K562 (cell line): ENCODE data around the gene CENPX. TPM values are rescaled to one million over a fixed set of nuclear protein-coding genes. Genes with fewer than 3 reads are reported as not detected.

ENCODE experiments used
- ATAC-seq: fragments of 200-7000 bp; cut with Tn5 transposase; 3 replicates; pipeline ENCODE4 v1.9.1; 2020; ENCODE audit warnings: moderate library complexity
- BruUV-seq: library from RNA; stranded (reverse); fragments of 400-500 nt; replicated peaks from 2 replicates; lab custom pipeline; 2021; lab: Mats Ljungman, UMichigan
- CTCF ChIA-PET: fragments of 300-600 bp; formaldehyde crosslinking; extraction: SDS; loops from one replicate; lab custom pipeline; 2021; ENCODE audit warnings: low intra/inter-chr PET ratio; lab: Yijun Ruan, JAX
- POLR2A ChIA-PET: fragments of 300-600, 350-650 bp; sonication (Branson Sonifier 250); formaldehyde crosslinking; extraction: SDS; loops from one replicate; lab custom pipeline; 2021; ENCODE audit warnings: antibody characterized with exemption, inconsistent platforms; lab: Yijun Ruan, JAX
- DNase-seq, 4 experiments: peaks; one replicate each; pipeline versions ENCODE4 v3.0.0 to v3.0.0-alpha.2; 2011 to 2018; ENCODE audit warnings: low spot score in 3 of 4, mixed read lengths in 3 of 4; ENCODE audit errors: extremely low read depth in 1 of 4
- FAIRE-seq: peaks from 2 replicates; lab custom pipeline; 2011; peaks lifted over from hg19 to GRCh38; lab: Jason Lieb, UNC
- H2AFZ ChIP-seq: 2 replicates; pipeline ENCODE4 v1.6.0; 2011; ENCODE audit warnings: low read depth, low read length, control low read depth, inconsistent platforms
- H3K27ac ChIP-seq: fragments of 200-600 bp; 3 replicates; pipeline ENCODE4 v1.8.0; 2011; ENCODE audit warnings: low read depth, mild to moderate bottlenecking, control low read depth, inconsistent platforms, low read length, moderate library complexity, mixed read lengths; ENCODE audit errors: extremely low read depth
- H3K27me3 ChIP-seq, 2 experiments: fragments of 300-600 bp in 1 of 2; 2 replicates in 1 of 2; 3 replicates in 1 of 2; pipeline versions ENCODE4 v1.6.0 to v1.8.0; 2011; ENCODE audit warnings: inconsistent platforms in 2 of 2, low read length in 2 of 2, mild to moderate bottlenecking in 1 of 2, mixed read lengths in 1 of 2, moderate library complexity in 1 of 2; ENCODE audit not compliant: control insufficient read depth in 2 of 2, insufficient read depth in 2 of 2
- H3K36me3 ChIP-seq: fragments of 300-600 bp; 3 replicates; pipeline ENCODE4 v1.8.0; 2011; ENCODE audit warnings: mild to moderate bottlenecking, low read length, inconsistent platforms; ENCODE audit not compliant: control insufficient read depth, insufficient read depth
- H3K4me1 ChIP-seq, 2 experiments: fragments of 200-600 bp in 1 of 2; replicated peaks in 1 of 2; 2 replicates in 1 of 2; 3 replicates in 1 of 2; pipeline versions ENCODE4 v1.5.1 to v1.8.0; 2011; ENCODE audit warnings: inconsistent platforms in 2 of 2, low read length in 2 of 2, mild to moderate bottlenecking in 1 of 2, mixed read lengths in 1 of 2, moderate library complexity in 1 of 2; ENCODE audit not compliant: control insufficient read depth in 2 of 2, insufficient read depth in 2 of 2
- H3K4me2 ChIP-seq: 2 replicates; pipeline ENCODE4 v1.6.1; 2011; ENCODE audit warnings: low read length, control low read depth, inconsistent platforms, mixed read lengths; ENCODE audit not compliant: insufficient read depth
- H3K4me3 ChIP-seq: fragments of 200-600 bp; sonication (generic), shearing (Covaris generic); 2 replicates; pipeline ENCODE4 v1.5.1; 2016; ENCODE audit warnings: control low read depth, inconsistent platforms
- H3K79me2 ChIP-seq: fragments of 200-600 bp; 3 replicates; pipeline ENCODE4 v1.8.0; 2011; ENCODE audit warnings: low read length, inconsistent platforms; ENCODE audit not compliant: control insufficient read depth, insufficient read depth
- H3K9ac ChIP-seq, 2 experiments: 2 replicates each; pipeline versions ENCODE4 v1.6.0 to v1.6.1; 2011; ENCODE audit warnings: low read depth in 2 of 2, low read length in 2 of 2, control low read depth in 1 of 2, inconsistent platforms in 1 of 2, mild to moderate bottlenecking in 1 of 2, mixed read lengths in 1 of 2; ENCODE audit not compliant: insufficient read depth in 1 of 2
- H3K9me1 ChIP-seq: one replicate; pipeline ENCODE4 v1.6.0; 2011; ENCODE audit warnings: inconsistent platforms, mild to moderate bottlenecking, low read length, moderate library complexity; ENCODE audit not compliant: control insufficient read depth, insufficient read depth
- H3K9me3 ChIP-seq: replicated peaks from 2 replicates; pipeline ENCODE4 v1.5.1; 2011; ENCODE audit warnings: low read depth, low read length, inconsistent platforms; ENCODE audit not compliant: control insufficient read depth, insufficient read depth
- H4K20me1 ChIP-seq: replicated peaks from 2 replicates; pipeline ENCODE4 v1.6.1; 2011; ENCODE audit warnings: low read length, inconsistent platforms, mixed read lengths; ENCODE audit not compliant: control insufficient read depth, insufficient read depth
- BRCA1 ChIP-seq, 2 experiments: fragments of 450-650 bp in 1 of 2; sonication (generic) in 1 of 2; formaldehyde crosslinking in 1 of 2; IDR thresholded peaks; 2 replicates each; pipeline versions ENCODE4 v1.5.0 to v1.6.1; 2017 to 2020; ENCODE audit warnings: mild to moderate bottlenecking in 1 of 2, missing genetic modification reagents in 1 of 2
- CBX8 ChIP-seq: fragments of 200-600 bp; sonication (generic); IDR thresholded peaks from 2 replicates; pipeline ENCODE4 v1.6.1; 2012; ENCODE audit warnings: borderline replicate concordance, mixed run types, low read depth, mild to moderate bottlenecking, moderate library complexity, mixed read lengths, low read length, control low read depth, inconsistent platforms; ENCODE audit not compliant: poor library complexity, severe bottlenecking; ENCODE audit errors: extremely low read depth
- FIP1L1 ChIP-seq: fragments of 200-400 bp; formaldehyde crosslinking; IDR thresholded peaks from 2 replicates; pipeline ENCODE4 v1.6.1; 2018; ENCODE audit warnings: mild to moderate bottlenecking, low read depth, low read length; ENCODE audit not compliant: poor library complexity, severe bottlenecking
- SETDB1 ChIP-seq: IDR thresholded peaks from one replicate; pipeline ENCODE4 v1.6.1; 2012; ENCODE audit warnings: low read length, control low read depth, inconsistent platforms
- ZNF263 ChIP-seq: sonication (generic); formaldehyde crosslinking; IDR thresholded peaks from 2 replicates; pipeline ENCODE4 v1.8.0; 2022; ENCODE audit warnings: mild to moderate bottlenecking, missing genetic modification reagents, borderline replicate concordance
- WGBS: fragments of 100-300 bp; shearing (Covaris generic); methylation state at CpG from one replicate; pipeline ENCODE4 v1.1.6; 2016; ENCODE audit warnings: low coverage, mixed read lengths; ENCODE audit not compliant: insufficient coverage; ENCODE audit errors: missing lambda C conversion rate; 5-methylcytosine and 5-hydroxymethylcytosine counted together
- in situ Hi-C: fragments of 300-500 bp; cut with MboI; formaldehyde crosslinking; loops from 4 replicates; pipeline ENCODE4 v1.15.0; 2018; ENCODE audit warnings: inconsistent platforms, mixed read lengths
- intact Hi-C: fragments of 100-400 bp; cut with micrococcal nuclease; formaldehyde crosslinking; loops from 2 replicates; pipeline ENCODE4 v1.14.2; 2022
- polyA plus RNA-seq, 8 experiments: library from polyadenylated mRNA; depleted of rRNA in 4 of 8; stranded (reverse) in 5 of 8; unstranded in 3 of 8; fragments of >200 nt; fragmentation: Nextera tagmentation in 2 of 8; fragmentation: Illumina TruSeq in 1 of 8; extraction: Ambion mirVana in 2 of 8; extraction: Trizol in 1 of 8; gene quantifications; 2 replicates each; pipeline versions ENCODE4 v1.2.1 to v1.2.3, GENCODE V29; 2011 to 2014; ENCODE audit warnings: inconsistent platforms in 1 of 8, missing spikeins in 1 of 8
- total RNA-seq, 7 experiments: library from RNA; depleted of rRNA in 6 of 7; stranded (reverse); fragments of >200 nt in 6 of 7; fragmentation: Illumina TruSeq in 2 of 7; extraction: Trizol in 2 of 7; gene quantifications; 2 replicates each; pipeline versions ENCODE4 v1.2.1 to v1.2.3, GENCODE V29; 2011 to 2021; ENCODE audit warnings: low replicate concordance in 1 of 7

Gene CENPX
- total and polyA plus RNA-seq, 9 of the 15 experiments (the other 6 are each of a cell fraction or from before 2014, with no cell fraction given), result 32.7 to 352 (median 127) TPM

DNA sequence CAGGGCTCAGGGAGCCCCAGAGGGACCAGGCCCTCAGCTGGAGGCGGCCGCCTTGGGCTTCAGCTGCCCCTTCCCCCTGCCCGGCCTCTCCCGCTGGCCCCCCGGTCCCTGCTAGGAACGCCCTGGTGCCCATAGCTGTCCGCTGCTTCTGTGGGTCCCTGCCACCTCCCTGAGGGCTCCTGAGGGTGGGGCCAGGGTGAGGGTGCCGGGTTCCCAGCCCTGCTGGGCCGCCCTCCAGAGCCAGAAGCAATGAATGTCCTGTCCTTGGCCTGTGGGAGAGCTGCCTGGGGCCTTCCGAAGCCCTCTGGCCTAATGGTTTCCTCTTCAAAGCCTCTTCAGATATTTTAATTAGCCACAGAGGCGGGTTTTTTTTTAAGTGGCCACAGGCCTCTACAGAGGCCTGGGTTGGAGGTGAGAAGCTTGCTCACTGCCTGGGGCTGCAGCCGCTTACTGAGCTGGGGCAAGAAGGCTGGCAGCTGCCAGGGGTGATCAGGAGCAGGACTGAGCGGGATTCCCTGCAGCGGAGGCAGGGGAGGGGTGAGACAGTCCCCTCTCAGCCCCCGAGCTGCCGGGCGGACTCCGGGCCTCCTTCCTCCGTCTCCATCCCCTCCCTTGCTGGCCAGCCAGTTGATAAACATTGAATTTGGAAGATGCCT is 9.9 kb downstream of the CENPX start:
- Histone ChIP-seq H3K4me1 (peaks cover 0 to 87% of the 10 kb centered on the region in 2 experiments; a peak in 3 of 5 replicates), H3K9me1 (no peaks in the 10 kb centered on the region), H3K9ac (no peak overlapping the region; a peak in 1 of 4 replicates), H3K36me3 (no peaks in the 10 kb centered on the region; the same call in 2 of the 3 replicates), H3K4me2 (no peak overlapping the region), H3K79me2 (no peaks in the 10 kb centered on the region), H3K27ac (no peak overlapping the region), H3K9me3 (no peaks in the 10 kb centered on the region), H4K20me1 (no peaks in the 10 kb centered on the region), H2AFZ (no peak overlapping the region), H3K27me3 (no peaks in the 10 kb centered on the region), H3K4me3 (no peak overlapping the region)
- FAIRE-seq (no peak), ATAC-seq (no peak), DNase-seq (no peak)
- CTCF ChIA-PET, result no interaction called here
- TF ChIP-seq BRCA1 (IDR thresholded peaks at IDR 0.05) (no peak), BRCA1 (CRISPR knock-in tag; IDR thresholded peaks at IDR 0.05) (no peak), SETDB1 (no peak), FIP1L1 (no peak), ZNF263 (CRISPR knock-in tag) (no peak), CBX8 (no peak)
- WGBS, result 80% methylated on average over 12 of the region's 19 CpGs
- in situ Hi-C loops, result no loop called here
- POLR2A ChIA-PET, result interaction anchor here (1.1 kb wide), 1 partner anchor 9 kb away, joined by 3 read pairs; no protein-coding TSS in a partner anchor
- intact Hi-C loops, result no loop called here
- no TSS peak for BruUV-seq
